NOMO-1 treated with dmso at 0.1 percent for 144 hours (cell line): ENCODE results near the gene MROH8.

ENCODE experiments used
- DNase-seq: peaks from one replicate; lab custom pipeline; 2025; ENCODE audit not compliant: unreplicated experiment; lab: John Stamatoyannopoulos, UW

Gene MROH8

DNA sequence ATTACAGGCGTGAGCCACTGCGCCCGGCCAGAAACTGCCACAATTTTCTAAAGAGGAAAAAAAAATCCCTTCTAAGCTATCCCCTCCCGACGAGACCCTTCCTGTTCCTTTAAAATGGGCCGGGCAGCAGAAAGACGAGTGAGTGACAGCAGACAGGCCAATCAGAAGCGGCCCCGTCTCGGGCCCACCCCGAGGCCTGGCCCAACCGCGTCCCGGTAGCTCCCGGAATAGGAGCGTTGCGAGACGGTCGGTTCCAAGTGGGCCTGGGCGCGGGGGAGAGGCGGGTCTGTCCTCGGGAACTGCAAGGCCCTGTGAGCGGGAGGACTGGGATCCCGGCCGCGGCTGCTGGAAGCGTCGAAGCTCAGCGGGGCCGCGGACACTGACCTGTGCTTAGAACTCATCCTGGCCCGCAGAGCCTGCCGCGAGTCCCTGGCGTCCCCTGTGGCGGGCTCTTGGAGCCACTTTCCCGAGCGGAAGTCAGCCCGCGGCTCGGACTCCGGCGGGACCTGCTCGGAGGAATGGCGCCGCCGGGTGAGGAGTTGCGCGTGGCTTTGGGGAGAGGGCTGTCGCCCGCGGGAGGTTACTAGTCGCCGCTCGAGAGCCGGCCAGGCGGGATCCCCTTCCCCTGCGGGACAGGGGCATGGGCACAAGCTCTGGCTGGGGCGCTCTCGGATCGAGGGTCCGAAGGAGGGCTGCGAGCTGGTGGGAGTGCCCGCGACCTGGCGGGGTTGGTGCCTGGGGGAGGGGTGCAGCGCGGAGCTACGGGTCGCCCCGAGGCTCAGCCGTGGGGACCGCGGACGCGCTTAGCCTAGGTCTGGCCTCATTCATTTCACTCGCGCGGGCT, at the start of gene MROH8, which contains the start of gene RPN2:
TSS of gene MROH8 (minus strand) at position 710 of the 844 bp plus-strand sequence.
TSS of gene RPN2 (plus strand) at position 492 of the 844 bp plus-strand sequence. CDS start at position 519, 27 bp downstream.
- DNase-seq, result peak; percentile 93

DNA sequence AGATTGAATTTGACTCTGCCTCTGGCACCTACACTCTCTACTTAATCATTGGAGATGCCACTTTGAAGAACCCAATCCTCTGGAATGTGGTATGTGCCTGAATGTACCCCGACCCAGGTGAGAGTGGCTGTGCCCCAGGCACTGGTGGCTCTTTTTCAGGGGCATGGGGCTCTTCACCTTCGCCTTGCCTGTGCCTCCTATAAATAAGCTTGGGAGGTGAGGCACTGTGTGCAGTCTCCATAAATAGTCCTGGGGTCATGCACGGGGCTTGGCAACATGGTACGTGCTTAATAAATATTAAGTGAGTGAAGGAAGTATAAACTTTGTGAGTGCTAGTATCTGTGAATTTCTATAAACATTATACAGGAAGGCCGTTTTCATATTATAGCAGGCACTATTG, 49.3 kb upstream of the MROH8 start:
- DNase-seq, result no peak

DNA sequence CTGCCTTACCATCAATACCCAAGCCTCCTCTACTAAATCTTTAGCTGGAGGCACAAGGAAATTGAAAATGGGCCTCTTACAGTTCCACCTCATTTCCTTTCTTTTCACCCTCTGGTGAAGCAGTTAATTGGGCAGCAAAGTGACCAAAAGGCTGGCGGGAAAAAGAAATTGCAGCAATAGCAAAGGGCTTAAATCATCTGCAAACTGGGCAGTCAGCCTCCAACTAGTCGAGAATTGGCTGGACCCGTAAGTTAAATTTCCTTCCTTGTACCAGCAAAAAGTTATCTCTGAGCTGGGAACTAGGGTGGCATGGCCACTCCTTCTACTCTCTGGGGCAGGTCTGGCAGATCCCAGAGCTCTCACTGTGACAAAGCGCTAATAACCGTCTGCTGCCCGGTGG, 48.7 kb upstream of the MROH8 start:
- DNase-seq, result no peak

DNA sequence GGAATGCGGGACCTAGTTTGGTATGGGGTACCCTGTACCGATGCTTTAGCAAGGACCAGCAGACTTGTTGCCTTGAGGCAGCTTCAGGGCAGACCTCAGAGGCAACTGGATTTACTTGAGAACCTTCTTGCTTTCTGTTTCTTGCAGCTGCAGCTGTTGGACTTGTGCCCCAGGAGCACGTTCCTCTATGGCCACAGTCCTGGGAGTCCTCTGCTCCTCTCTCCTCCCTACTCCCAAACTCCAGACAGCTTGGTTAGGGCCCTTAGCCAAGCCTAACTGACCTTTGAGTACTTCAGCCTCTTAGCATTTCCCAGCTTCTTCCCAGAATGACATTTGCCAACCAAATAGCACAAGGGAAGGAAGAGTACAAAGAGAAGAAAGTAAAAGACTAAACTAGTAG, 47.5 kb upstream of the MROH8 start:
- no peak for DNase-seq

DNA sequence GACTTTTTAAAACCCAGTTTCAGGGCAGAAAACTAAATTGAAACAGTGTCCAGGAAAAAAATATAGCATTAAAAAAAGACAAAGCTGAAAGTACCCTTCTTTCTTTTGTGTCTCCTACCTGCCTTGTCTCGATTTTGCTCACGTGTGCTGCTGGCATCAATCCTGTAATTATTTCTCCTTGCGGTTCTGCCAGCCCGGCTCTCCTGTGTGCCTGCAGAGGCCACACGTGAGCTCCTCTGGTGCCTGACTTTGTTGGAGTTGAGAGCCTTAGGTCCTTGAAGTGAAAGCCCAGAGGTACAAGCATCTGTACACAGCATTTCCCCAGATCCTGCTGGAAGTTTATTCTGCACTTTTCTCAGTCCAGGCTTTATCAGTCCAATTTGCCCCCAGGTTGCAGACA, 45.8 kb upstream of the MROH8 start:
- no peak for DNase-seq

DNA sequence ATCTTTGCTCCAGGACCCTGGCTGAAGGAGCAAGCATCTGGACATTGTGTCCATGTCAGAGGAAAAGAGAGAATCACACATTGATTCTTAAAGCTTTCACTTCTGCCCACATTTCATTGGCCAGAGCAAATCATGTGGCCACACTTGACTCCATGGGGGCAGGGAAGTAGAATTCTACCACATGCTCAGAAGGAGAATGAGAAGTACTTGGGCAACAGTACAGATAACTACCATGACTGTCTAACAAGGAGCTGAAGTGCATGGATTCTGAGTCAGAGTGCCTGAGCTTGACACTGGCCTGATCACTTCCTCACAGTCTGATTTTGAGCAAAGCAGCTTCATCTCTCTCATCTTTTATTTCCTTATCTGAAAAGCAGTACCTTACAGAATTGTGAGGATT, 43.7 kb upstream of the MROH8 start:
- DNase-seq, result peak; percentile 93

DNA sequence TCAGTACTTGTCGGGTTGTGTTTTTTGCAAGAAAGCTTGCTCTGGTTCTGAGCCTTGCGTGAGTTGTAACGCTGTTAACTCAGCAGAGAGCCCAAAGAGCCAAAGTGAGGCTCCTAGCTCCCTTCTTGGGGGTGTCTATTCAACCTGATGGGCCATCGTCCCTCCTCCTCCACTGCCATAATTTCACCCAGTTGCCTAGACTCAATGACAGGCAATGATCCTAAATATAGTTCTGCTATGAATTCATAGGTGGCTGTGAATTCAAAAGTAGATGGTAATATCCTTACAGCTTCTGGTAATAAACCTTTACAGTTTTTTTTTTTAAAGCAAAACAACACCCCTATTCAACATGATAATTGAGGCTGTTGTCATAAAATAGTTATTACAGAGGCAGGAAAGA, 42.7 kb upstream of the MROH8 start:
- no peak for DNase-seq

DNA sequence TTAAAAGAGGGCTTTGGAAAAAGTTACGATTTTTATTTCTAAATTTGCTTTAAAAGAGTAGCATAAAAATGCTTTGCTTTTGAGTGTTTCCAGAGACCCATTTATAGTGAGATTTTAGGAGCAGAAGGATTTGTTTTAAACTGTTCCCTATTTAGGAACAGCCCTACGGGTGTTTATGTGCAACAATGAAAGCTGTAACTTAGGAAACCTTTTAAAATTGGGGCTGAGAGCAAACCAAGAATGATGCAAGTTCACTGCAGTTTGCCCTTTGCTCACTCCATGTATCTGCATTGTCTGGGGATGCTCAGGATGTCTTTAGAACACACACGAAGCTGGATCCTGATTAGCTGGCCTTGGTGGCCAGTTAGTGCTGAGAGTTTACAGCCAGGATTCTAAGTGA, 41.4 kb upstream of the MROH8 start:
- DNase-seq, result no peak

DNA sequence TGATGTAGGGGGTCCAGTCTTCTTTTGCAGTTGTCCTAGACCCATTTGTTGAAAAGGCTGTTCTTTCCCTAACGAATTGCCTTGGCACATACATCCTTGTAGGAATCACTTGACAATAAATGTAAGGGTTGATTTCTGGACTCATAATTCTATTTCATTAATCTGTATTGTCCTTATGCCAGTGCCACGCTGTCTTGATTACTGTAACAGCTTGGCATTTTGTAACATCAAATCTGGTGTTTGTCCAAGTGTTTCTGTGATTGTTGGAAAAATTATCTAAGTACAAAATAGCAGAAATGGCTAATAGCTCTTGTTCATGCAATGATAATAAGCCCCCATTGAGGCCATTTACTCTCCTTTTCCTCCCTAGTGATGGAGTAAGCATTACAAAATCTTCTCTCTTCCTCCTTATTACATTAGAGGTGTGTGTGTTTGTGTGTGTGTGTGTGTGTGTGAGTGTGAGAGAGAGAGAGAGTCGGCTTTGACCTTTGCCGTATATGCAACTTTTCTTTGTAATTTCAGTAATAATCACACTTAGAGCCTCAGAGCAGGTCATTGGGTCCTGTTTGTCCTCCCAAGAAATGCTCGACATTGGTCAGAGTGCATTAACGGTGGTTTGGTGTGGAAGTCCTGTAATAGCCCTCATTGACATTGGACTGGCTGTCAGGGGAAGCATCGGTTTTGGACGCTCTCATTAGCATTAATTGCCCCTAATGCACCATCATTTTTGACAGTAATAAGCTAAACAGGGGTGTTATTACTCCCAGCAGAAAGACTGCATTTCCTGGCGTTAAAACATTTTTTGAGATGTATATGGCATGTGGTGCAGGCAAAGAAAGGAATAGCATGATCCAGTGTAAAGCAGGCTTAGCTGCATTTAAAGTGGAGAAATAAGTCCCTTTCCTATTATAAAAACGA, 40.7 kb upstream of the MROH8 start:
- no peak for DNase-seq

DNA sequence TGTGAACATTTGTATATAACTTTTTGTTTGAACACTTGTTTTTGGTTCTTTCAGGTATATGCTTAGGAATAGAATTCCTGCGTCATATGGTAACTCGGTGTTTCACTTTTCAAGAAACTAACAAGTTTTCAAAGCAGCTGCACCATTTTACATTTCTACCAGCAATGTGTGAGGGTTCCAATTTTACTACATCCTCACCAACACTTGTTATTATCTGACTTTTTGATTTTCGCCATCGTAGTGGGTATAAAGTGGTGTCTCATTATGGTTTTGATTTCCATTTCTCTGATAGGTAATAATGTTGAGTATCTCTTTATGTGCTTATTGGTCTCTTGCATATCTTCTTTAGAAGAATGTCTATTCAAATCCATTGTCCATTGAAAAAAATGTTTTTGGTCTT, 39.6 kb upstream of the MROH8 start:
- no peak for DNase-seq

DNA sequence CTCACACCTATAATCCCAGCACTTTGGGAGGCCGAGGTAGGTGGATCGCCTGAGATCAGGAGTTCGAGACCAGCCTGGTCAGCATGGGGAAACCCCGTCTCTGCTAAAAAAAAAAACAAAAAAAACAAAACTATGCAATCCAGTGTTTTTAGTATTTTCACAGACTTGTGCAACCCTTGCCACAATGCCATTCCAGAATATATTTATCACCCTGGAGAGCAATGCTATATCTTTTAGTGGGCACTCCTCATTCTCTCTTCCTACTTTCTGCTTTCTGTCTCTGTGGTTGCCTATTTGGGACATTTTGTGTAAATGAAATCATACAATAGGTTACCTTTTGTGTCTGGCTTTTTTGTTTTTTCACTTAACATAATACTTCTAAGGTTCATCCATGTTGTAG, 39.1 kb upstream of the MROH8 start:
- no peak for DNase-seq

DNA sequence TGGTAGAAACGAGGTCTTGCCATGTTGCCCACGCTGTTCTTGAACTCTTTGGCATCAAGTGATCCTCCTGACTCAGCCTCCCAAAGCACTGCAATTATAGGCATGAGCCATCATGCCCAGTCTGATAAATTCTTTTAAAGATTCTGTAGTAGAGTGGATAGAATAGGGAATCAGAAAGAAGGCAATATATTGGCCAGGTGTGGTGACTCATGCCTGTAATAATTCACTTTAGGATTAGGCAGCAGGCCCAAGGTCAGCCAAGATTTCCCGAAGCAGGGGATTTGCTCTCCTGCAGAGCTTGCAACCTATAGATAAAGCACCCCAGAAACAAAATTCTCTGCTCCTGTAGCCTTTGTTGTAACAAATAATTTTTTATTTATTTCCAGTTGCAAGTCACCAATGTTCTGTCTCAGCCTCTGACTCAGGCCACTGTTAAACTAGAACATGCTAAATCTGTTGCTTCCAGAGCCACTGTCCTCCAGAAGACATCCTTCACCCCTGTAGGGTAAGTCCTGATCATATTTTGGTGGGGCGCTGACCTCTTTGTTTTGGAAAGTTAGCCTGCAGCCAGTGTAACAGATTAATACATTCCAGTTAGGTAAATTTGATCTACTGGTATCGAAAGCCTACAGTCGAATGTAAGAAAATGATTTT, 30.4 kb upstream of the MROH8 start:
- DNase-seq, result no peak

DNA sequence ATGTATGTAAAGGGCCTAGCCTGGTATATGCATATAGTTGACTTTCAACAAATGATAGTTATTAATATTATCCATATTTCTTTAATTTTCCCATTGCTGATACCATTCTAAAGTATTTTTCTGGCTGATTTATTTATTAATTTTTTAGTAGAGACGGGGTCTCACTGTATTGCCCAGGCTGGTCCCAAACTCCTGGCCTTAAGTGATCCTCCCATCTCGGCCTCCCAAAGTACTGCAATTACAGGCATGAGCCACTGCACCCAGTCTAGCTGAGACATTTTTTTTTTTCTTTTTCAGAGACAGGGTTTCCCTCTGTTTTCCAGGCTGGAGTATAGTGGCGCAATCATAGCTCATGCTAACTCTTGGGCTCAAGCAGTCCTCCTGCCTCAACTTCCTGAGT, 29.8 kb upstream of the MROH8 start:
- DNase-seq, result no peak

DNA sequence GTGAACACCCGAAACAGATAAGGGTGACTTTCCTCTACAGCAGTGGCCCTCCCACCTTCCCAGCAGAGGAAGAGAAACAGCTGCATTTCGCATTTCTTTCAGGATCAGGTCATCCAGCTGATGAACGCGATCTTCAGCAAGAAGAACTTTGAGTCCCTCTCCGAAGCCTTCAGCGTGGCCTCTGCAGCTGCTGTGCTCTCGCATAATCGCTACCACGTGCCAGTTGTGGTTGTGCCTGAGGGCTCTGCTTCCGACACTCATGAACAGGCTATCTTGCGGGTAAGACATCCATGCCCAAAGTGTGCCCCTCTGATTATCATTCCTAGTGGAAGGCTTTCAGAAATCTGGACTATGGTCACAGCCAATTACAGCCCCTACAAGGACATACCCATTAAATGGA, 27.8 kb upstream of the MROH8 start:
- no peak for DNase-seq

DNA sequence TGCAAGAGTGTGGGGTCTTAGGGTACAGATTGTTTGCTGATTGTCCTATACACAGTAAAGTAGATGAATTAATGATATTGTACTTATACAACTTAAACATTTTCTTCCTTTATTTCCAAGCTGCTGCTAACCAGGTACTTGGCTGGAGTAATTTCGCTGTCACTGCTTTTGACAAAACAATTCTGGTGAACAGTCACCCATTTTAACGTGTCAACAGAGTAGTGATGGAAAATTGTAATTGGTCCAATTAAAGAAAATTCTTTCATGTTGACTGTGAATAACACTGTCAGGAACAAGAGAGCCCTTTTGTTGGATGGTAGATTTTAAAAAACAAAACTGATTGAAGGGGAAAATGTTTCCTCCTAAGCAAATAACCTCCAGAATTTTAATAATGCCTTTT, 26.4 kb upstream of the MROH8 start:
- no peak for DNase-seq

DNA sequence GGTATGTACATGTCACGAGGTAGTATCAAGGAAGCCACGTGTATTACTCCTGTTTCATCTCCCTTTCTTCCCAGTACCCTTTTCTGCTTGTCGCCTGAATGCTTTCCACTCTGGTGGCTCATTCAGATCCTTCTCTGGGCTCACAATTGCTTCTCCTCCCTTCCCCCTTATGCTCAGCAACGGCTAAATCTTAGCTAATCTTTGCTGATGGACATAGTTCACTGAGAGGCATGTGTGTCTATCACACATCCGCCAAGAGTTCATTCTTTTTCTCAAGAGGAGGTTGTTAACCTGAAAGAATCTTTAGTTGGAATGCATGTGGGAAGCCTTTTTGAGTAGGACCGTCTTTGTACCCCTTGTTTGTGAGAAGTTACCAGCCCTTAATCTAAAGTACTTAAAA, 25.8 kb upstream of the MROH8 start:
- DNase-seq, result no peak

DNA sequence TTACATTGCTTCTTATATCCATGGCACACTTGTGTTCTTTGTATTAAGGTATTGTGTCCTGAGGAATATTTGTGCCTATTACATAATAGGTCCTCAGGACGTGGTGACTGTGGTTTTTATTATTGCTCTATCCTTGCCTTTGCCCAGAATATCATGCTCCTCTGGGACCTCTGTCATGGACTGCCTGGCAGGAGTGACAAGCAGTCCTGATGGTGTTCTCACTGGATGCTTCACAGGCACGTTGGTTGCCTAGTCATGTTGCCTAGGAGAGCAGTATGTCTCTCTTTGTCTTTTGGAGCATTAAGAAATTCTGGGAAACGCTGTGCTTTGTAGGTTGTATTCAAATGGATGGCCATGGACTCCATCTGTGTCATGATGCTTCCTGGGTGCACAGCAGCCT, 24.7 kb upstream of the MROH8 start:
- DNase-seq, result no peak

DNA sequence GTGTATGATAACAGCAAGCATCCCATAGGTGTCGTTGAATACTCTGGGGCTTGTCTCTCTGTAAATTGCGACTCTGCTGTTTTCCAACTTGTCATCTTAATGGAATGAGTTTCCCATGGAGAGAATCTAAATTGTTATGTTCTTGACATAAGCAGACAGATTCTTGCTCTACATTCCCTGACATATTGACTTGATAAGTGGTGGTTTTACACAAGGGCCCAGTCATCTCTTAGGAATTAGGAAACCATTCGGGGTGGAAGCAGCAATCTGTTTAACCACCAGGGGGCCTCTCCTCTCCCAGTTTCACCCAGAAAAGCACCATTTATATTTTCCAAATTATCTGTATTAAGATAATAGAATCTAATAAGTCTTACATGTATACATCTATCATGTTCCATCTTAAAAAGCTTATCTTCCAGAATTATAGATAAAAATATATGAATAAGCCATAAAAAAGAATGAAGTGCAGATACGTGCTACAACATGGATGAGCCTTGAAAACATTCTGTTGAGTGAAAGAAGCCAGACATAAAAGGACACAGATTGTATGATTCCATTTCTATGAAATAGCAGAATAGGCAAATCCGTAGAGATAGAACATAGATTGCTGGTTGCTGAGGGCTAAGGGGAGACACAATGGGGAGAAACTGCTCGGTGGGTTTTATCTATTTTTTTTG, 23.1 kb upstream of the MROH8 start:
- no peak for DNase-seq

DNA sequence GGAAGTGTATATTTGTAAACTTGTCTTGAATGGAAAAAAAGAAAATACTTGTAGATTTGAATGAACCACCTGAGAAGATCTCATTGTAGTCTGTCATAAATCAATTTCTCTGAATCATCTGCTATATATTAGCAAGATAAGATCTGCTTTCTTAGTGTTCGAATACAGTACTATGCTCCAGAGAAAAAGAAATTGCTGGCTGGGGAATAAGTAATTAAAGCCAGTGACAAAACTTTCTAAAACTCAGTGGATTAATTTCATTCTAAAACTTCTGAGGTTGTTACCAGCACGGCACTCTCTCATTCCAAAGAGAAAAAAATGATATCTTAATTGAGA, 22.4 kb upstream of the MROH8 start:
- DNase-seq, result no peak

DNA sequence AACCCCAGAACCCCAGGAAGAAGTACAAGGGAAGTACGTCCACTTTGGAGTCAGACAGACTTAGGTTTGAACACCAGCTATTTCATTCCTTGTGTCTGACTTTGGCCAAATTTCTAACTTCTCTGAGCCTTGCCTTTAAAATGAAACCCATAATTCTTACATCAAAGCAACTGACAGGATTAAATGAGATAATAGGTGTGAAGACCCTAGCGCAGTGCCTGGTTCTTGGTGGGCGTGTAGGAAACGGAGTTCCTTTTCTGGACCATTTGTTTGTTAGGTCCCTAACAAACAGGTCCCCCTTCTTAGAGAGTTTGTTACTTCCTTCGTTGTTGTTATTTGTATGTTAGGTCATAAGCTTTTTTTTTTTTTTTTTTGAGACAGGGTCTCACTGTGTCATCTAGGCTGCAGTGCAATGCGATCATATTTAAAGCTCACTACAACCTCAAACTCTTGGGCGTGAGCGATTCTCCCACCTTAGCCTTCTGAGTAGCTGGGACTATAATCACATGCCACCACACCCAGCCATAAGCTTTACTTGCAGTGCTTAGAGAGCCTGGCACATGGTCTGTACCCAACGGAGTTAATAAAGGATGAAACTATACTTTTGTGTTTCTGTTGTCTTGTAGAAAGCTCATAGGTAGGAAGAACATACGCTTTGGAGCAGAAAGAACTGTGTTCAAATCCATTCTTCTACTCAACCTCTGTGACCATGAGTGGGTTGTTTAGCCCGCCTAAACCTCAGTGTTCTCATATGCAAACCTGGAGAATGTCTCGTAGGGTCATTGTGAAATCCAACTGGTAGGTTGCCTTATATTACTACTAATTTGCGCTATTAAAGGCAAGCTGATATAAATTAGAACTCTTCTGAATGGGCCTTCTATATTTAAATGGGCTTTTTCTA, 21.8 kb upstream of the MROH8 start:
- no peak for DNase-seq
